GM19372 (cell line): Measurements from ENCODE around the gene IDNK.

Source experiments
- ATAC-seq: cut with Tn5 transposase; IDR thresholded peaks from one replicate; pipeline ENCODE4 v1.9.1; 2021; ENCODE audit warnings: mild to moderate bottlenecking, low read depth, moderate library complexity; ENCODE audit not compliant: unreplicated experiment

Gene IDNK

GRCh38 chr9:83681490-83681889 lies 58.5 kb downstream of the IDNK start:
- ATAC-seq: no peak

DNA sequence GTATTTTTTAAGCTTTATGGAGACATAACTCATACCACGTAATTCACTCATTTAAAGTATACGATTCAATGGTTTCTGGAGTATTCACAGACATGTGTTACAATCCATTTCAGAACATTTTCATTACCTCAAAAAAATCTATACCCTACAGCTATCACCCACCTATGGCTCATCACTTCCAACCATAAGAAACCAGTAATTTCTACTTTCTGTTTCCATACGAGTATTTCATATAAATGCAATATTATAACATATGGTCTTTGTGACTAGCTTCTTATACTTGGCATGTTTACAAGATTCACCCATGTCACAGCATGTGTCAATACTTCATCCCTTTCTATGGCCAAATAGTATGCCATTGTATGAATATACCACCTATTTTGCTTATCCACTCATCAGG lies 66.0 kb downstream of the IDNK start:
- no peak for ATAC-seq

GRCh38 chr9:83691492-83691891 lies 68.5 kb downstream of the IDNK start:
- no peak for ATAC-seq
